Neural cell (in vitro differentiated cells): Measurements from ENCODE around the gene STAB1.

ENCODE experiments used
- EP300 ChIP-seq: fragments of 450-650 bp; conservative IDR thresholded peaks from 2 replicates; pipeline ENCODE4 v1.6.1; 2014; ENCODE audit warnings: antibody characterized with exemption, mild to moderate bottlenecking, moderate library complexity; ENCODE audit not compliant: poor library complexity, severe bottlenecking
- EZH2 ChIP-seq: fragments of 200-600, 300-800 bp; shearing (Covaris generic), sonication (generic); IDR thresholded peaks from 2 replicates; pipeline ENCODE4 v1.6.1; 2014; ENCODE audit warnings: antibody characterized with exemption, low read length, borderline replicate concordance, mild to moderate bottlenecking; ENCODE audit not compliant: insufficient read depth, poor library complexity, severe bottlenecking
- MXI1 ChIP-seq: fragments of 450-650 bp; conservative IDR thresholded peaks from 2 replicates; pipeline ENCODE4 v1.6.1; 2014; ENCODE audit warnings: antibody characterized with exemption, mild to moderate bottlenecking; ENCODE audit not compliant: poor library complexity, severe bottlenecking
- POLR2AphosphoS5 ChIP-seq: IDR thresholded peaks from 2 replicates; pipeline ENCODE4 v1.6.1; 2012
- RAD21 ChIP-seq: fragments of 450-650 bp; conservative IDR thresholded peaks from 2 replicates; pipeline ENCODE4 v1.6.1; 2014; ENCODE audit warnings: antibody characterized with exemption, mild to moderate bottlenecking, moderate library complexity
- SMC3 ChIP-seq: fragments of 450-650 bp; conservative IDR thresholded peaks from 2 replicates; pipeline ENCODE4 v1.6.1; 2014; ENCODE audit warnings: antibody characterized with exemption, mild to moderate bottlenecking, moderate library complexity; ENCODE audit not compliant: poor library complexity
- TAF1 ChIP-seq: IDR thresholded peaks from 2 replicates; pipeline ENCODE4 v1.6.1; 2012; ENCODE audit warnings: low read depth
- TF ChIP-seq, protein P1 (sequence below): fragments of 450-650 bp; IDR thresholded peaks from 2 replicates; pipeline ENCODE4 v1.5.1; 2014; ENCODE audit warnings: antibody characterized with exemption, mild to moderate bottlenecking, moderate library complexity; ENCODE audit not compliant: poor library complexity, severe bottlenecking

DNA sequence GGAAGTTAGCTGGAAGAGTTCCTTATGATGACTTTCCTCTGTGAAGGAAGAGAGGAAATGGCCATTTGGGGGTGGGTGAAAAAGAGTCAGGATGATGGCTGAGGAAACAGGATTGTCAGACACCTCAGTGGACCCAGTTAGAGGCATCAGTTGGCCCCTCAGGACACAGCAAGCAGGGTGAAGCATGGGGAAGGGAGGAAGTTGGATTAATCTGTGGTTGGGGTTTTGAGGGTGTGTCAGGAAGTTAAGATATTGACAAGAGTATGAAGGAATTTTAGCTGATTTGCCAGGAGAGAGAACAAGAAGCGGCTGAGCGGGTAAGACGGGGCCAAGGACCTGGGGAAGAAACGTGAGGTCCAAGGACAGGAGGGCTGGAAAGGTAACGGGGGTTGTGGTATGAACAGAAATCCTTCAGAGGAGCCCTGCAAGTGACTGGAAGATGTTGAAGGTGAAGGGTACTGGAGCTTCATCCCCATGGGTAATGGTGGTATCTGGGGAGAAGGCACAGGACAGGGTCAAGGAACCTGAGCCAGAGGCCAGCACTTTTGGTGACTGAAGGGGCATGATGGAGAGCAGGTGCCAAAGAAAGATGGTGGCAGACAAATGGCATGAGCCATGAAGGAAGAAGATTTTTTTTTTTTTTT, 44.0 kb downstream of the STAB1 start:
- TF ChIP-seq RAD21 (no peak), EZH2 (no peak), EP300 (no peak), MXI1 (no peak), POLR2AphosphoS5 (no peak), TAF1 (no peak), SMC3 (no peak)
- TF ChIP-seq, protein P1, sequence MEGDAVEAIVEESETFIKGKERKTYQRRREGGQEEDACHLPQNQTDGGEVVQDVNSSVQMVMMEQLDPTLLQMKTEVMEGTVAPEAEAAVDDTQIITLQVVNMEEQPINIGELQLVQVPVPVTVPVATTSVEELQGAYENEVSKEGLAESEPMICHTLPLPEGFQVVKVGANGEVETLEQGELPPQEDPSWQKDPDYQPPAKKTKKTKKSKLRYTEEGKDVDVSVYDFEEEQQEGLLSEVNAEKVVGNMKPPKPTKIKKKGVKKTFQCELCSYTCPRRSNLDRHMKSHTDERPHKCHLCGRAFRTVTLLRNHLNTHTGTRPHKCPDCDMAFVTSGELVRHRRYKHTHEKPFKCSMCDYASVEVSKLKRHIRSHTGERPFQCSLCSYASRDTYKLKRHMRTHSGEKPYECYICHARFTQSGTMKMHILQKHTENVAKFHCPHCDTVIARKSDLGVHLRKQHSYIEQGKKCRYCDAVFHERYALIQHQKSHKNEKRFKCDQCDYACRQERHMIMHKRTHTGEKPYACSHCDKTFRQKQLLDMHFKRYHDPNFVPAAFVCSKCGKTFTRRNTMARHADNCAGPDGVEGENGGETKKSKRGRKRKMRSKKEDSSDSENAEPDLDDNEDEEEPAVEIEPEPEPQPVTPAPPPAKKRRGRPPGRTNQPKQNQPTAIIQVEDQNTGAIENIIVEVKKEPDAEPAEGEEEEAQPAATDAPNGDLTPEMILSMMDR = no peak
